Body of pancreas (tissue), 4 donors: ENCODE results near the gene CNOT6.

ENCODE experiments used
- CTCF ChIP-seq, 7 experiments: fragments of 450-650 bp in 4 of 7; fragments of 200-600 bp in 3 of 7; sonication (generic) in 3 of 7; IDR thresholded peaks; one replicate each; pipeline ENCODE4 v1.5.1; 2016 to 2019; ENCODE audit warnings: antibody characterized with exemption in 7 of 7
- POLR2A ChIP-seq, 3 donors: fragments of 450-650 bp; IDR thresholded peaks; one replicate each; pipeline ENCODE4 v1.6.1; 2016; ENCODE audit warnings: antibody characterized with exemption in 3 of 3, mild to moderate bottlenecking in 2 of 3

GRCh38 chr5:180609386-180609785, 115.2 kb downstream of the CNOT6 start:
- TF ChIP-seq CTCF (IDR thresholded peaks at IDR 0.05) (no peak), POLR2A (IDR thresholded peaks at IDR 0.05) (no peak)
